ENCODE results near the gene DNAJC6.
"Not testable (repeated sequence)": the region's sequence is repeated elsewhere in the genome, so short reads cannot be mapped to it uniquely, and the experiment has no call there.

DNAJC6 gene

GRCh38 chr1:65360648-65361047, 51.3 kb downstream of the DNAJC6 start:
- no peak for DNase-seq

GRCh38 chr1:65362545-65362944, 53.2 kb downstream of the DNAJC6 start:
- DNase-seq: no peak

DNA sequence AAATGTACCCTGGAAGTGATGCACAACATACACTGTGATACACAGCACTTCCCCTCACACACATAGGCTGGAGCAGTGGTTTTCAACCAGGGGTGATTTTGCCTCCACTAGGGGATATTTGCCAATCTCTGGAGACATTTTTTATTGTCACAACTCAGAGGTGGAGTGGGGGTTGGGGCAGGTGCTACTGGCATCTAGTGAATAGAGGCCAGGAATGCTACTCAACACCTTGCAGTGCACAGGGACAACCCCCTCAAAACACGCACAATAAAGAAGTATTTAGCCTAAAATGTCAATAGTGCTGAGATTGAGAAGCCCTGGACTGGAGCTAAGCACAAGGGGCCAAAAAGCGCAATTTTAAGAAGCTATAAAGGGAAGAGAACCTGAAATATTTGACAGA, 54.1 kb downstream of the DNAJC6 start:
- no peak for DNase-seq

DNA sequence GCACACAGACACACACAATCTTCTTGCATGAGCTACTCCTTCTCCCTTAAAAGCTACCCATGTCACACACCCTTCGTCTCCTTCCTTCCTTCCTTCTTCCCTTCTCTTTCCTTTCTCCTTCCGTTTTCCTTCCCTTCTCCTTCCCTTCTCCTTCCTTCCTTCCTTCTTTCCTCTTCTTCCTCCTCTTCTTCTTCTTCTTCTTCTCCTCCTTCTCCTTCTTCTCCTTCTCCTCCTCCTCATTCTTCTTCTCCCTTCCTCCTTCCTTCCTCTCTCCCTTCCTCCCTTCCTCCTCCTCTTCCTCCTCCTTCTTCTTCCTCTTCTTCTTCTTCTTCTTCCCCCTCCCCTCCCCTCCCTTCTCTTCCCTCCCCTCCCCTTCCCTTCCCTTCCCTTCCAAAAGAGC, 59.1 kb downstream of the DNAJC6 start:
- no peak for DNase-seq

DNA sequence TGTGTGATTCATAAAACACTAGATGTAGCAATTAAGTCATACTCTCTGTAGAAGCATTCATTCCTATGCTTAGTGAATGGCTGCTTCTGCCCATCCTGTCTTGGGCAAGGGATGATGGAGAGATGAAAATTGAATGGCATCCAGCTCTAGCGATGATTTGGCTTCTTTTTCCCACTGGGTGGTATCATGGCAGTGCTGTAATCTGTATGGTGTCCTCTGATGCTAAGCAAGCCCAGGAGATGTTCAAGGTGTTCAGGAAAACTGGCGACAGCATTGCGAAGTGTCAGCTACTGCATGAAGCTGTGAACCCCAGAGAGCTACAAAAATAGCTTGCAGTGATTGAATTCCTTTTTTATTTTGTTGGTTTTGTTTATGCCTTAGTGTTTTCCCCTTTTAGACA, 62.2 kb downstream of the DNAJC6 start:
- DNase-seq: no peak

GRCh38 chr1:65372557-65372956, 63.2 kb downstream of the DNAJC6 start:
- DNase-seq: no peak

GRCh38 chr1:65377496-65378246, 68.3 kb downstream of the DNAJC6 start:
- DNase-seq: no peak

DNA sequence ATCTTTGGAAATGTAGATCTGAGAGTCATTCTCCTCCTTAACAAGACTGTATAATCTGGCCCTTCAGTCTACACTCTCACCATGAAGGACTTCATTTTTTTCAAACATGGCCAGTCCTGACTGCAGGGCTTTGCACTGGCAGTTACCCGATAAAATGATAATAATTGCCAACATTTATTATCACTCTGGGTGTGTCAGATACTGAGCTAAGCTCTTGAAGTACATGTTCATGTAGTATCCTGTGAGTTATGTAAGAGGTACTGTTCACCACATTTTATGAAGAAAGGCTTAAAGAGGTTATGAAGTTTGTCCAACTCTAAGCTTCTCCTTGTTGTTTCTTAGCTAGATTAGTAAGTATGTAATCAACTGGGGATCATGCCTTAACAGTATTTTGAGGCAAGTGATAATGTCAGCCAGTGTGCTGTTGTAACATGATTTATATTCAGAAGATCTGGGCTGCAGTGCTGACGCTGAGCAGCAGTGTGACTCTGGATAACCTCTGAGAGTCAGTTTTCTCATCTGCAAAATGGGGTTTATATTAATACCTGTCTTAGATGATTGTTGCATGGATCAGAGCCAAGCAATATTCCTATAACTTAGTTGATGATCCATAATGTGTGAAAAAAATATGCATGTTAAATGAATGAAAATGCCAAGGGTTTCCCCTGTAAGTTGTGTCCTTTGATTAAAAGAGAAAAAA, 69.1 kb downstream of the DNAJC6 start:
- no peak for DNase-seq

GRCh38 chr1:65384426-65384825, 75.1 kb downstream of the DNAJC6 start:
- DNase-seq: not testable (repeated sequence)

- DNase-seq: no peak
Measured at GRCh38 chr1:65386439-65386838, 77.1 kb downstream of the DNAJC6 start.

GRCh38 chr1:65387821-65388220, 78.5 kb downstream of the DNAJC6 start:
- DNase-seq: no peak

GRCh38 chr1:65388908-65389695, 79.8 kb downstream of the DNAJC6 start:
- DNase-seq: no peak

DNA sequence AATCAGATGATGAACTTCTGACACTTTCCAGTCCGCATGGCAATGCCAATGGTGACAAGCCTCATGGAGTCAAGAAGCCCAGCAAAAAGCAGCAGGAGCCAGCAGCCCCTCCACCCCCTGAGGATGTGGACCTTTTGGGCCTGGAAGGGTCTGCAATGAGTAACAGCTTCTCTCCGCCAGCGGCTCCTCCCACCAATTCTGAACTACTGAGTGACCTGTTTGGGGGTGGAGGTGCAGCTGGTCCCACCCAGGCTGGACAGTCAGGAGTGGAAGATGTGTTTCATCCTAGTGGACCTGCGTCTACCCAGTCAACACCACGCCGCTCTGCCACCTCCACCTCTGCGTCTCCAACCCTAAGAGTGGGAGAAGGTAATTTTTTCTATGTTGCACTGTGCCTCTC, 83.2 kb downstream of the DNAJC6 start:
- no peak for DNase-seq

- no peak for DNase-seq
Measured at GRCh38 chr1:65393347-65393746, 84.0 kb downstream of the DNAJC6 start.

DNA sequence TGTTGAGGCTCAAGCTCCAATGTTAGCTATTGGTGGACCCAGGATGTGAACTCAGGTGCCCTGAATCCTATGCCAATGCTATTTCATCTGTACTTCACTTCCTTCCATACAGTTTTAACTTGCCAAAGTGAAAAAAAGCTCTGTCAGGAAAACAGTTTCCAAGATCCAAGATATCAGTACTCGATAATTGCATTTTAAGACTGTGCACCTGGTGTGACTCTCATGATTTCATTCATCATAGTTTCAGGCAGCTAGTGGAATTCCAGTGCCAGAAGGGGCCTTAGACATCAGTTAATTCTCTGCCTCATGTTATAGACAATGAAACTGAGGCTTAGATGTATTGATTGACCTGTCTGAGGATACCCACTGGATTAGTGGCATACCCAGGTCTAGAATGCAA, 84.6 kb downstream of the DNAJC6 start:
- DNase-seq: no peak

DNA sequence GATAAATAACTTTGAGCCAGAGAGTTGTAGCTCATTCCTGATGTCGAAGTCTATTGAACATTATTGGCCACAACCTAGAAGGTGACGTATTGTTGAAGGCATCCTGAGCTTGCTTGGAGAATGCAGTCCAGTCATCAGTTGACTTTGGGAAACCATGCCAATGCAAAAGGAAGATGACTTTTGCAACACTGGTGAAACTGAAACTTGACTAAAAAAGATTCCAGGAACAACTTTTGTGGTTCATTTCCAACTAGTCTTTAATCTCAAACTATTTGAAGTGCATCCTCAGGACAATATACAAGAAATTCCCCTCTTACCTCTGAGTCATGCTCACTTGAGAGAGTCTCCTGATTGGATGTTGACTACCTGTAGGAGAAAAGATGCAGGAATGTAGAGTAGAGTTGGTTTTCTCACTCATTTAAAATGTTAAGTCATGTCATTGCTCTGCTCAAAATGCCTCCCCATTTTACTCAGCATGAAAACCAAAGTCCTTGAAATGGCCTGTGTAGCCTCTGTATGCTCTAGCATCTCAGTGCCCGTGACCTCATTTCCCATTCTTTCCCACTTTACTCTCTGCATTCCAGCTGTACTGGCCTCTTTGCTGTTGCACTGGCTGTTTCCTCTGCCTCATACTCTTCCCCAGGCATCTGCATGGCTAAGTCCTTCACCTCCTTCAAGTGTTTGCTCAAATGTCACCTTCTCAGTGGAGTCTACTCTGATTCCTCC, 86.7 kb downstream of the DNAJC6 start:
- DNase-seq: no peak

DNA sequence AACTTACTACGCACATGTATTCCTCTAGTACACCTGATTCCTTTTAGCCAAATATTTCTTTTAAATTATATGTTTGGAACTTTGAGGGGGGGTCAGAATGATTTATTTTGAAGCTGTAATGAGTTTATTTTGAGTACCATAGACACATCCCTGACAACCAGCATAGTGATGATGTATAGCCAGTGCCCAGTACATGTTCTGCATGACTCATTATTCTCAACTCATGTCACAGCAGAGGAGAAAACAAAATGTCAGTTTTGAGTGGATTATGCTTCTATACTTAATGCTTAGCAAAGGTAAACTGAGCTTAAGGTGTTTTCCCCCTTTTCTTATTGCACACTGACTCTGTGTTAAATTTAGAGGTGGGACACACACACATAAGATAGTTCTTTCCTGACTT, 88.7 kb downstream of the DNAJC6 start:
- no peak for DNase-seq

- no peak for DNase-seq
Measured at GRCh38 chr1:65399003-65399402, 89.7 kb downstream of the DNAJC6 start.

- DNase-seq: no peak
Measured at GRCh38 chr1:65401612-65402011, 92.3 kb downstream of the DNAJC6 start.

GRCh38 chr1:65404941-65405340, 95.6 kb downstream of the DNAJC6 start:
- DNase-seq: no peak

DNA sequence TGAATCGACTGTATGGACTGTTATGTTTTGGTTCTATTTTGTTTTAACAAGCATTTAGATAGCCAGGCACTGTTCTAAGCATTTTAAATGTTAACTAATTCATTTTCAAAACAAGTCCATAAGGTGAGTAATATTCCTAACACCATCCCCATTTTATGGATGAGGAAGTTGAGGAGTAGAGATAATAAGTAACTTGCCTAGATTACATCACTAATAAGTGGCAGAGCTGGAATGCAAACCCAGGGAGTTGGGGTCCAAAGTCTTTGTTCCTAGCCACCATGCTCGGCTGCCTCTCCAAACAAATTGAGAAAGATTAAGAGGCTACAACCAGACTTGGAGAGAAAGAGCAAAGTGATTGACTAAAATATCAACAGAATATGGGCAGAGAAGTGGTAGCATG, 98.5 kb downstream of the DNAJC6 start:
- no peak for DNase-seq

- DNase-seq: no peak
Measured at GRCh38 chr1:65409314-65409713, 100.0 kb downstream of the DNAJC6 start.

DNA sequence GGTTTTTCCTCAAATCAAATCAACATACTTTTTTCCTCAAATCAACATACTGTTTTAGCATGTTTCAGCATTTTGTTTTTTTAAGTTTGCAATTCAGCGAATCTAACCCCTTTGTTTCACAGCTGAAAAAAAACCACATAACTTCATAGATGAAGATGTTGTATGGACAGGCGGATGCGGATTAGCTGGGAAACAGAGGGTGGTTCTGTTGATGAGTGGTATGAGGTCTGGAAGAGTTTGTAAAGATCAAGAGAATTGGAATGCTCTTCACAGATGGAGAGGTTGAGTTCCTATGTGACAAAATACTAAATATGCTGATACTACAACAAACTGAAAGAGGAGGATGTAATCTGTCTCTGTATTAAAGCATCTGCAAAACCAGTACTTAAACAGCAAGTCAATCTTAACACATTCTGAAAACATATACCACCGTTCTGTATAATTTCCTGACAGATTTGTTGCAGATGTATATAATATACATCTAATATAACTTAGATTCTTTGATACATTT, 100.5 kb downstream of the DNAJC6 start:
- no peak for DNase-seq
